ENCODE measurements around the gene PELO.

GRCh38 chr5:52811067-52811749, 23.5 kb downstream of the PELO start:
- TF ChIP-seq POLR2A (IDR thresholded peaks at IDR 0.05) (no peak), CTCF (IDR thresholded peaks at IDR 0.05) (no peak)

Data from testis (tissue), 2 donors.